Breast epithelium (tissue), 3 donors: Measurements from ENCODE around the gene ELL.

Experiments used
- POLR2A ChIP-seq: fragments of 450-650 bp; IDR thresholded peaks from one replicate; pipeline ENCODE4 v1.6.1; 2016; ENCODE audit warnings: antibody characterized with exemption, mild to moderate bottlenecking, moderate library complexity
- POLR2AphosphoS5 ChIP-seq, 3 donors: sonication (generic); formaldehyde crosslinking; IDR thresholded peaks; one replicate each; pipeline ENCODE4 v1.6.1; 2017; ENCODE audit warnings: antibody characterized with exemption in 3 of 3
- TF ChIP-seq, protein P1 (sequence below), 3 donors: fragments of 450-650 bp; IDR thresholded peaks; one replicate each; pipeline ENCODE4 v1.5.1; 2016 to 2017; ENCODE audit warnings: antibody characterized with exemption in 3 of 3, mild to moderate bottlenecking in 3 of 3, moderate library complexity in 3 of 3

GRCh38 chr19:18434411-18435175 is 87.3 kb downstream of the ELL start:
- TF ChIP-seq POLR2AphosphoS5 (IDR thresholded peaks at IDR 0.05) (no peak), POLR2A (no peak)
- TF ChIP-seq, protein P1, sequence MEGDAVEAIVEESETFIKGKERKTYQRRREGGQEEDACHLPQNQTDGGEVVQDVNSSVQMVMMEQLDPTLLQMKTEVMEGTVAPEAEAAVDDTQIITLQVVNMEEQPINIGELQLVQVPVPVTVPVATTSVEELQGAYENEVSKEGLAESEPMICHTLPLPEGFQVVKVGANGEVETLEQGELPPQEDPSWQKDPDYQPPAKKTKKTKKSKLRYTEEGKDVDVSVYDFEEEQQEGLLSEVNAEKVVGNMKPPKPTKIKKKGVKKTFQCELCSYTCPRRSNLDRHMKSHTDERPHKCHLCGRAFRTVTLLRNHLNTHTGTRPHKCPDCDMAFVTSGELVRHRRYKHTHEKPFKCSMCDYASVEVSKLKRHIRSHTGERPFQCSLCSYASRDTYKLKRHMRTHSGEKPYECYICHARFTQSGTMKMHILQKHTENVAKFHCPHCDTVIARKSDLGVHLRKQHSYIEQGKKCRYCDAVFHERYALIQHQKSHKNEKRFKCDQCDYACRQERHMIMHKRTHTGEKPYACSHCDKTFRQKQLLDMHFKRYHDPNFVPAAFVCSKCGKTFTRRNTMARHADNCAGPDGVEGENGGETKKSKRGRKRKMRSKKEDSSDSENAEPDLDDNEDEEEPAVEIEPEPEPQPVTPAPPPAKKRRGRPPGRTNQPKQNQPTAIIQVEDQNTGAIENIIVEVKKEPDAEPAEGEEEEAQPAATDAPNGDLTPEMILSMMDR (IDR thresholded peaks at IDR 0.05): no peak
